GF-D8 (cell line): ENCODE measurements around the gene PLPP6.

Experiments
- DNase-seq: peaks from one replicate; lab custom pipeline; 2025; lab: John Stamatoyannopoulos, UW

Gene PLPP6

GRCh38 chr9:4700091-4700490 lies 38.0 kb downstream of the PLPP6 start:
- DNase-seq, result no peak

GRCh38 chr9:4700932-4701331 lies 38.8 kb downstream of the PLPP6 start:
- DNase-seq, result no peak

GRCh38 chr9:4701526-4701925 lies 39.4 kb downstream of the PLPP6 start:
- DNase-seq, result no peak

- no peak for DNase-seq
Measured at GRCh38 chr9:4704129-4704528, 42.0 kb downstream of the PLPP6 start.

GRCh38 chr9:4706021-4706420 lies 43.9 kb downstream of the PLPP6 start:
- no peak for DNase-seq

GRCh38 chr9:4706971-4707622 lies 45.0 kb downstream of the PLPP6 start:
- peak; percentile 81 for DNase-seq

GRCh38 chr9:4709380-4709779 lies 47.3 kb downstream of the PLPP6 start:
- DNase-seq, result no peak

- DNase-seq, result no peak
Measured at GRCh38 chr9:4713849-4714248, 51.8 kb downstream of the PLPP6 start.

- peak; percentile 45 for DNase-seq
Measured at GRCh38 chr9:4714266-4715016, 52.3 kb downstream of the PLPP6 start.
